GM19463 (cell line): Measurements from ENCODE around the gene CHDH.

Experiments
- ATAC-seq: cut with Tn5 transposase; IDR thresholded peaks from one replicate; pipeline ENCODE4 v1.9.1; 2021; ENCODE audit warnings: mild to moderate bottlenecking, moderate library complexity; ENCODE audit not compliant: unreplicated experiment

CHDH gene

GRCh38 chr3:53846134-53846850 lies at the start of gene CHDH, which contains the start of gene IL17RB:
TSS of gene CHDH (minus strand) at chr3:53846419. CDS start at chr3:53824008, 22,411 bp downstream.
TSS of gene IL17RB (plus strand) at chr3:53846568. CDS start at chr3:53846589, 21 bp downstream.
- peak; percentile 40 for ATAC-seq

- no peak for ATAC-seq
Measured at GRCh38 chr3:53892286-53892637, 46.0 kb upstream of the CHDH start.

- ATAC-seq: peak; percentile 93
Measured at GRCh38 chr3:53891497-53892285, 45.5 kb upstream of the CHDH start, which contains the start of gene SELENOK. TSS of gene SELENOK (minus strand) at chr3:53891859.

- ATAC-seq: peak; percentile 9
Measured at GRCh38 chr3:53890726-53891475, 44.7 kb upstream of the CHDH start.

GRCh38 chr3:53888232-53888631 lies 42.0 kb upstream of the CHDH start:
- ATAC-seq: no peak

GRCh38 chr3:53887446-53887845 lies 41.2 kb upstream of the CHDH start:
- ATAC-seq: no peak

GRCh38 chr3:53885239-53885638 lies 39.0 kb upstream of the CHDH start:
- peak; percentile 28 for ATAC-seq

GRCh38 chr3:53884623-53885022 lies 38.4 kb upstream of the CHDH start:
- no peak for ATAC-seq

GRCh38 chr3:53883008-53883407 lies 36.8 kb upstream of the CHDH start:
- no peak for ATAC-seq

GRCh38 chr3:53881691-53882593 lies 35.7 kb upstream of the CHDH start, which contains the start of gene ACTR8:
TSS of gene ACTR8 (minus strand) at chr3:53882152. CDS start at chr3:53882101, 51 bp downstream.
- ATAC-seq: peak; percentile 83

- ATAC-seq: no peak
Measured at GRCh38 chr3:53880396-53881345, 34.5 kb upstream of the CHDH start.

GRCh38 chr3:53865732-53866499 lies 19.7 kb upstream of the CHDH start:
- ATAC-seq: peak; percentile 59

GRCh38 chr3:53863145-53863544 lies 16.9 kb upstream of the CHDH start:
- ATAC-seq: no peak

- ATAC-seq: no peak
Measured at GRCh38 chr3:53862241-53862640, 16.0 kb upstream of the CHDH start.

- ATAC-seq: no peak
Measured at GRCh38 chr3:53860196-53860595, 14.0 kb upstream of the CHDH start.

GRCh38 chr3:53859178-53859577 lies 13.0 kb upstream of the CHDH start:
- no peak for ATAC-seq

- no peak for ATAC-seq
Measured at GRCh38 chr3:53858096-53858741, 12.0 kb upstream of the CHDH start.

GRCh38 chr3:53856964-53857363 lies 10.7 kb upstream of the CHDH start:
- ATAC-seq: peak; percentile 66
